Hepatocyte (in vitro differentiated cells): ENCODE data around the gene TXLNA. TPM values are rescaled to one million over a fixed set of nuclear protein-coding genes. Genes with fewer than 3 reads are reported as not detected.

Experiments
- DNase-seq: peaks from one replicate; pipeline ENCODE4 v3.0.0-alpha.2; 2016; ENCODE audit warnings: low spot score
- H2AFZ ChIP-seq: fragments of 200-600 bp; sonication (generic); 2 replicates; pipeline ENCODE4 v1.6.0; 2016; ENCODE audit warnings: antibody characterized with exemption, mild to moderate bottlenecking
- H3K27ac ChIP-seq: fragments of 200-600 bp; sonication (generic); 2 replicates; pipeline ENCODE4 v1.5.1; 2016; ENCODE audit warnings: mild to moderate bottlenecking
- H3K27me3 ChIP-seq: fragments of 200-600 bp; sonication (generic); 2 replicates; pipeline ENCODE4 v1.6.1; 2016
- H3K36me3 ChIP-seq: fragments of 200-600 bp; sonication (generic); replicated peaks from 2 replicates; pipeline ENCODE4 v1.5.1; 2016; ENCODE audit warnings: low read depth; ENCODE audit not compliant: insufficient read depth
- H3K4me1 ChIP-seq: fragments of 200-600 bp; sonication (generic); 2 replicates; pipeline ENCODE4 v1.5.1; 2016; ENCODE audit warnings: mild to moderate bottlenecking, moderate library complexity; ENCODE audit not compliant: insufficient read depth
- H3K4me2 ChIP-seq: fragments of 200-600 bp; sonication (generic); 2 replicates; pipeline ENCODE4 v1.6.0; 2016
- H3K4me3 ChIP-seq: fragments of 200-600 bp; sonication (generic); 2 replicates; pipeline ENCODE4 v1.5.1; 2016; ENCODE audit warnings: mild to moderate bottlenecking
- H3K79me2 ChIP-seq: fragments of 200-600 bp; sonication (generic); 2 replicates; pipeline ENCODE4 v1.6.0; 2017; ENCODE audit warnings: mild to moderate bottlenecking
- H3K9me2 ChIP-seq: fragments of 200-600 bp; sonication (generic); replicated peaks from 2 replicates; pipeline ENCODE4 v1.6.0; 2017; ENCODE audit warnings: mild to moderate bottlenecking; ENCODE audit not compliant: insufficient read depth
- H3K9me3 ChIP-seq: fragments of 200-600 bp; sonication (generic); 2 replicates; pipeline ENCODE4 v1.5.1; 2016; ENCODE audit warnings: low read depth, mild to moderate bottlenecking
- H4K20me1 ChIP-seq: fragments of 200-600 bp; sonication (generic); 2 replicates; pipeline ENCODE4 v1.6.0; 2016; ENCODE audit warnings: mild to moderate bottlenecking; ENCODE audit not compliant: insufficient read depth, poor library complexity, severe bottlenecking
- EZH2 ChIP-seq: fragments of 200-600 bp; sonication (generic); IDR thresholded peaks from 2 replicates; pipeline ENCODE4 v1.6.1; 2016; ENCODE audit warnings: antibody characterized with exemption, mild to moderate bottlenecking, borderline replicate concordance
- EZH2phosphoT487 ChIP-seq: fragments of 200-600 bp; sonication (generic); IDR thresholded peaks from one replicate; pipeline ENCODE4 v1.6.1; 2018; ENCODE audit warnings: antibody characterized with exemption, mild to moderate bottlenecking, low read depth, moderate library complexity; ENCODE audit not compliant: unreplicated experiment, severe bottlenecking
- WGBS: methylation state at CpG from one replicate; pipeline ENCODE4 v1.1.6; 2016; ENCODE audit warnings: low lambda C conversion rate; ENCODE audit errors: missing lambda C conversion rate; 5-methylcytosine and 5-hydroxymethylcytosine counted together
- polyA plus RNA-seq: library from polyadenylated mRNA; unstranded; fragments of >200 nt; fragmentation: Nextera tagmentation; extraction: Ambion mirVana; gene quantifications from 2 replicates; pipeline ENCODE4 v1.2.1, GENCODE V29; 2016
- total RNA-seq: library from RNA; depleted of rRNA; stranded (reverse); fragments of >200 nt; gene quantifications from 2 replicates; pipeline ENCODE4 v1.2.3, GENCODE V29; 2014
- TF ChIP-seq, protein P1 (sequence below): fragments of 200-600 bp; sonication (generic); IDR thresholded peaks from 2 replicates; pipeline ENCODE4 v1.5.1; 2016; ENCODE audit warnings: antibody characterized with exemption, mild to moderate bottlenecking; ENCODE audit not compliant: poor library complexity

TXLNA gene
- total and polyA plus RNA-seq, 2 experiments from 2014 or later: 41.2 to 52.7 TPM

DNA sequence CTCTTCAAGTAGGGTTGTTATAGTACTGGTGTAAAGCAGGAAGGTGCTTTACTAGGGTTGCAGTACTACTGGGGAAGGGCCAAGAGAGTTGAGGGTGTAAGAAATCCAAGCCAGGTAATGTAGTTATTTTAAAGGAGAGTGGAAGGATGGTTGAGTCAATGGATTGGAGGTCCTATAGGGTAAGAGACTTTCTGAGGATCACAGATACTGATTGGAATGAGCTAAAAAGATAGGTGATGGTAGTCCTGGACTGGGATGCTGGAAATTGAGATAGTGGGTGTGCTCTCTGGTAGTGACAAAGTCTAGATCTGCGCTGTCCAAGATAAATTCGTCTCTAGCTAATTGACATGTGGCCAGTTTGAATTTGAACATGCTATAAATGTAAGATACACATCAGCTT is 7.0 kb downstream of the TXLNA start:
- Histone ChIP-seq H3K27ac (no peak overlapping the region), H3K9me3 (no peaks in the 10 kb centered on the region), H3K4me3 (no peak overlapping the region), H4K20me1 (peaks cover 41% of the 10 kb centered on the region), H3K27me3 (no peaks in the 10 kb centered on the region), H2AFZ (no peak overlapping the region), H3K36me3 (peaks cover 4% of the 10 kb centered on the region), H3K79me2 (peaks cover 61% of the 10 kb centered on the region), H3K4me1 (peaks cover 15% of the 10 kb centered on the region), H3K9me2 (no peaks in the 10 kb centered on the region), H3K4me2 (no peak overlapping the region)
- 92% methylated on average over 2 of the region's 2 CpGs for WGBS
- DNase-seq: no peak
- TF ChIP-seq EZH2phosphoT487 (no peak), EZH2 (no peak)
- TF ChIP-seq, protein P1, sequence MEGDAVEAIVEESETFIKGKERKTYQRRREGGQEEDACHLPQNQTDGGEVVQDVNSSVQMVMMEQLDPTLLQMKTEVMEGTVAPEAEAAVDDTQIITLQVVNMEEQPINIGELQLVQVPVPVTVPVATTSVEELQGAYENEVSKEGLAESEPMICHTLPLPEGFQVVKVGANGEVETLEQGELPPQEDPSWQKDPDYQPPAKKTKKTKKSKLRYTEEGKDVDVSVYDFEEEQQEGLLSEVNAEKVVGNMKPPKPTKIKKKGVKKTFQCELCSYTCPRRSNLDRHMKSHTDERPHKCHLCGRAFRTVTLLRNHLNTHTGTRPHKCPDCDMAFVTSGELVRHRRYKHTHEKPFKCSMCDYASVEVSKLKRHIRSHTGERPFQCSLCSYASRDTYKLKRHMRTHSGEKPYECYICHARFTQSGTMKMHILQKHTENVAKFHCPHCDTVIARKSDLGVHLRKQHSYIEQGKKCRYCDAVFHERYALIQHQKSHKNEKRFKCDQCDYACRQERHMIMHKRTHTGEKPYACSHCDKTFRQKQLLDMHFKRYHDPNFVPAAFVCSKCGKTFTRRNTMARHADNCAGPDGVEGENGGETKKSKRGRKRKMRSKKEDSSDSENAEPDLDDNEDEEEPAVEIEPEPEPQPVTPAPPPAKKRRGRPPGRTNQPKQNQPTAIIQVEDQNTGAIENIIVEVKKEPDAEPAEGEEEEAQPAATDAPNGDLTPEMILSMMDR: no peak

DNA sequence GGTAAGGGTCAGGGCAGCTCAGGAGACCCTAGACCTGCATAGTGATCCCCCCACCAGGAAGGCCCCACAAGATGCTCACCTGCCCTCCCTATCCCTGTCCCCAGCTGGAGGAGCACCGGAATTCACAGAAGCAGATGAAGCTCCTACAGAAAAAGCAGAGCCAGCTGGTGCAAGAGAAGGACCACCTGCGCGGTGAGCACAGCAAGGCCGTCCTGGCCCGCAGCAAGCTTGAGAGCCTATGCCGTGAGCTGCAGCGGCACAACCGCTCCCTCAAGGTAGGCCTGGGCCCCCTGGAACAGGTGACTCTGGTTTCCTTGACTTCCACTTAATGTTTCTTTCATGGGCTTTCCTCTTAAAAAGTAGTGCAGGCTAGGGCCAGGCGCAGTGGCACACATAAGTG is 8.4 kb downstream of the TXLNA start:
- DNase-seq: no peak
- 100% methylated on average over 9 of the region's 9 CpGs for WGBS
- Histone ChIP-seq H4K20me1 (peaks cover 27% of the 10 kb centered on the region), H3K4me1 (peaks cover 8% of the 10 kb centered on the region), H3K27ac (no peak overlapping the region), H3K4me2 (no peak overlapping the region), H3K4me3 (no peak overlapping the region), H3K9me2 (no peaks in the 10 kb centered on the region), H3K79me2 (peaks cover 47% of the 10 kb centered on the region), H2AFZ (no peak overlapping the region), H3K36me3 (no peaks in the 10 kb centered on the region), H3K9me3 (no peaks in the 10 kb centered on the region), H3K27me3 (no peaks in the 10 kb centered on the region)
- TF ChIP-seq, protein P1: no peak
- TF ChIP-seq EZH2phosphoT487 (no peak), EZH2 (no peak)

DNA sequence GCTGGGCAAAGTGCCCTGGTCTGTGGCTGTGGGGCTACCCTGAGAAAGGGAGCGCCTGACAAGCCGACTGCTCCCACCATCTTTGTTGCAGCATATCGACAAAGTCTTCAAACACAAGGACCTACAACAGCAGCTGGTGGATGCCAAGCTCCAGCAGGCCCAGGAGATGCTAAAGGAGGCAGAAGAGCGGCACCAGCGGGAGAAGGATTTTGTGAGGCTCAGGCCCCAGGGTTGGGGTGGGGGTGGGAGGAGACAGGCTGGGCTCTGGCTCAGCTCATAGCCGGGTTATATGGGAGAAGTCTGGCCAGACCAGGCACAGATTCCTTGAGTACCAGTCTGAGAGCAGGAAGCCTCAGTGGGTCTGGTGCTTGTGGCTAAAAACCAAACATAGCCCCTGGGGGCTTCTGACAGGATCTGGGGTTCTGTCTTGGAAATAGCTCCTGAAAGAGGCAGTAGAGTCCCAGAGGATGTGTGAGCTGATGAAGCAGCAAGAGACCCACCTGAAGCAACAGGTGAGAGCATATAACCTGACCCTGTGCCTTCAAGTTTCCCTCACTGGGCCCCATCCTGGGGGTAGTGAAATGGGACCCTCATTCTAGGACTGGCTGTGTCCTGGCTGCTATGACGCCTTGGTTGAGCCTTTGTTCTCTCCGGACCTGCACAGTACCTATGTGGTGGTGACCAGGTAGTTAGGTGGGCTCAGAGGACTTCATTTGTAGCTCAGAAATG is 12.9 kb downstream of the TXLNA start:
- Histone ChIP-seq H3K4me1 (no peaks in the 10 kb centered on the region), H3K9me3 (no peaks in the 10 kb centered on the region), H3K36me3 (no peaks in the 10 kb centered on the region), H3K4me3 (no peak overlapping the region), H3K4me2 (no peak overlapping the region), H3K79me2 (peaks cover 4% of the 10 kb centered on the region), H2AFZ (no peak overlapping the region), H3K27ac (no peak overlapping the region), H3K27me3 (no peaks in the 10 kb centered on the region), H4K20me1 (peaks cover 4% of the 10 kb centered on the region), H3K9me2 (no peaks in the 10 kb centered on the region)
- no peak for DNase-seq
- 96% methylated on average over 8 of the region's 8 CpGs for WGBS
- TF ChIP-seq EZH2 (no peak), EZH2phosphoT487 (no peak)
- TF ChIP-seq, protein P1: no peak
